ENCODE measurements around the gene PDYN. TPM values are rescaled to one million over a fixed set of nuclear protein-coding genes. Genes with fewer than 3 reads are reported as not detected.

Gene PDYN
- polyA plus RNA-seq, 1 donor: 0.52 TPM

GRCh38 chr20:1951436-1952115 is 42.3 kb downstream of the PDYN start:
- DNase-seq: no peak

DNA sequence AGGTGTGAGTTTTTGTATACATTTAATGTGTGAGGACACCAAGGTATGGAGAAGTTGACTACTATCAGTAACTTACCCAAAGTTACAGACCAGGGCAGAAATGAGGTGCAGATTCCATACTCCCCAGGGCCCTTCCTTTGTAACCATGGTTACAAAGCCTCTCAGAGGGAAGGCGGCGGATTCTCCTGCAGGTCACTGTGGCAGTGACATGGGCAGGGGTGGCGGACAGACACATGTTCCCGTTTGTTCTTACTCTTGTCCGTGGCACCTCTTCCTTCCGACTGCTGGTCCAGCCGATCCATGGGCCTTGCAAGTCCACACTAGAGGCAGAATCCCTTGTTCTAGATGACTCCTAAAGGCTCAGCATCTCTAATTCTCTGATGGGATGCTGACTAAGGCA is 43.0 kb downstream of the PDYN start:
- no peak for DNase-seq

- DNase-seq: no peak
These were observed 44.3 kb downstream of the PDYN start for GRCh38 chr20:1949347-1950100.

- no peak for DNase-seq
These were observed 46.4 kb downstream of the PDYN start for GRCh38 chr20:1947535-1947846.

- peak; percentile 80 for DNase-seq
These were observed 46.9 kb downstream of the PDYN start for GRCh38 chr20:1946762-1947534.

GRCh38 chr20:1946442-1946761 is 47.5 kb downstream of the PDYN start:
- no peak for DNase-seq

GRCh38 chr20:1945660-1946059 is 48.2 kb downstream of the PDYN start:
- DNase-seq: no peak

GRCh38 chr20:1945134-1945618 is 48.7 kb downstream of the PDYN start:
- DNase-seq: no peak

GRCh38 chr20:1944345-1945091 is 49.3 kb downstream of the PDYN start:
- DNase-seq: no peak

DNA sequence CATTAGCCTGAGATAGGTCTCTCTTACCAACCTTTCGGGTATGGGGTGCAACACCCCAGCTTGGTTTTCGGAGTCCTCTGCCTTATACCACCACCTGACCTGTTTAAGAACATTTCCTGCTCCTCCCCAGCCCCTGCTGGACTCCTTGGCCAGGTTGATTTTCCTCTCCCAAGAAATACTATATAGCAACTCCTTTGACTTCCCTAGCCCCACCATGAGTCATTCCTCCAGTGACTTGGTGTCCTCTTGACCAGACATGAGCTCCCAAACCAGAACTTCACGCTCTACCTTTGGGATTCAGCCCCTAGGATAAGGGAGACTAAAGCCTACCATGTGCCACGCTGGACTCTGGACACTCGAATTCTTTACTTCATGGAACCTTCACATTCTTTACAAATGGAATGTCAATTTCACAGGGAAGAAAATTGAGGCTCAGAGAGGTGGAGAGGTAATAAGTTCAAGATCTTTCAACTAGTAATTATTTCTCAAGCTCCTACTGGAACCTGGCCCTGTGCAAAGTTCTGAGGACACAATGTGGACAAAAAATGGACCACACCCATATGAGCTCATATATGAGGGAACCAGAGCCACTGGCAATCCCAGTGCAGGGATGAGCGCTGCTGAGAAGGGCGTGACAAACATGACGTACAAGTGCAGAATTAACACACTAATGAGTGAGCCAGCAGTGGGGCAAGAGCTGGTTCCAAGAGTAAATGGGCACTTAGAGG is 50.4 kb downstream of the PDYN start:
- no peak for DNase-seq

DNA sequence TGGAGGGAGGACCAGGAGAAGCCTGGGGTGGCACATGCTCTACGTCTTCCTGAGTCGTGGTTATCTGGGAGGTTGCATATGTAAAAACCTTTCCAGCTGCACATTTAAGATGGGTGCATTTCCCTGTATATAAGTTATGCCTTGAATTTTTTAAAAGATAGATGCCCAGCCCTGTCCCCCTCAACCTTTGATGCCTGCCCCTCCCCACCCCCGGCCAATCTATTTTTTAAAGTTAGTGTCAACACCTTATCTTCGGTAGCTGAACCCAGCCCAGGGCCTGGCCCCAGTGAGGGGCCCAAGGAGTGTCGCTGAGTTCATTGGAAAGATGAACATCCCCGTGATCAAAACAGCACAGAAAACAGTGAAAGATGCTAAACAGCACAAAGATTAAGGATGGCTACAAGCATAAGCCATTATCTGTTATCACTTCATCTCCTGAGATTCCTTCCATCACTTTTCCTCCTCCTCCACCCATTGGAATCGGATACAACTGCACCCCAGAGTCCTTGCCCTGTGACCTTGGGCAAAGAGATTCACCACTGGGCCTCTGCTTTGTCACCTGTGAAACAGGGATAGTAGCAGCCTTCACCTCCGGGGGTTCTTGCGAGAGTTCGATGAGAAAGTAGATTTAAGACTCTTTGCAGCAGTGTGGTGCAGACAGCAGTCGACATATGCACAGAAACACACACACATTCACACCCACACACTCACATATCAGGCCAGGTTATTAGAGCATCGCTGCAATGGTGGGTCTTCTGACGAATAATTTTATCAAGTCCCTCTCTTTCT is 51.2 kb downstream of the PDYN start:
- DNase-seq: no peak

DNA sequence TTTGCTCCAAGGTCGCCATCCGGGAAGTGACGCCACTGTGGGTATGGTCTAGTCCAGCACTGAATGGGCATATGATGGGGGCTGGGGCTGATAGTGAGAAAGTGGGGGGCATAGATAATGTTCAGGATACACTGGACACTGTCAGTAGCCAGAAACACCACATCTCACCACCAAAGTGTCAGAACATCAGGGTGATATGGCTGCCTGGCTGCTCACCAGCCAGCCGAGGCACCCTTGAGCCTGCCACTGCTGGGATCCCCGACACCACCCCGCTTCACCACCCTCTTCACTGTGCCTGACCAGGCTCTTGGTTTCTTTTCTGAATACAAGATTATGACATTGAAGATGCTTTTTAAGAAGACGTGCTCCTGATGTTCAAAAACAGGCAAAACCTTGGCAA is 51.8 kb downstream of the PDYN start:
- DNase-seq: no peak

GRCh38 chr20:1941226-1941625 is 52.6 kb downstream of the PDYN start:
- no peak for DNase-seq

- no peak for DNase-seq
These were observed 53.3 kb downstream of the PDYN start for GRCh38 chr20:1940581-1940980.

DNA sequence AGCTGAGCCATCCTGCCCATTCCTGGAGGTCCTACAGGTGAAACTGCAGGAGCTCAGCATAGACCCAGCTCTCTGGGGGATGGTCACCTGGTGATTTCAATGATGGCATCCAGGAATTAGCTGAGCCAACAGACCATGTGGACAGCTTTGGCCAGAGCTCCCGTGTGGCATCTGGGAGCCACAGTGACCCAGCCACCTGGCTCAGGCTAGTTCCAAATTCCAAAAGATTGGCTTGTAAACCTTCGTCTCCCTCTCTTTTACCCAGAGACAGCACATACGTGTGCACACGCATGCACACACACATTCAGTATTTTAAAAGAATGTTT is 54.6 kb downstream of the PDYN start:
- DNase-seq: no peak

DNA sequence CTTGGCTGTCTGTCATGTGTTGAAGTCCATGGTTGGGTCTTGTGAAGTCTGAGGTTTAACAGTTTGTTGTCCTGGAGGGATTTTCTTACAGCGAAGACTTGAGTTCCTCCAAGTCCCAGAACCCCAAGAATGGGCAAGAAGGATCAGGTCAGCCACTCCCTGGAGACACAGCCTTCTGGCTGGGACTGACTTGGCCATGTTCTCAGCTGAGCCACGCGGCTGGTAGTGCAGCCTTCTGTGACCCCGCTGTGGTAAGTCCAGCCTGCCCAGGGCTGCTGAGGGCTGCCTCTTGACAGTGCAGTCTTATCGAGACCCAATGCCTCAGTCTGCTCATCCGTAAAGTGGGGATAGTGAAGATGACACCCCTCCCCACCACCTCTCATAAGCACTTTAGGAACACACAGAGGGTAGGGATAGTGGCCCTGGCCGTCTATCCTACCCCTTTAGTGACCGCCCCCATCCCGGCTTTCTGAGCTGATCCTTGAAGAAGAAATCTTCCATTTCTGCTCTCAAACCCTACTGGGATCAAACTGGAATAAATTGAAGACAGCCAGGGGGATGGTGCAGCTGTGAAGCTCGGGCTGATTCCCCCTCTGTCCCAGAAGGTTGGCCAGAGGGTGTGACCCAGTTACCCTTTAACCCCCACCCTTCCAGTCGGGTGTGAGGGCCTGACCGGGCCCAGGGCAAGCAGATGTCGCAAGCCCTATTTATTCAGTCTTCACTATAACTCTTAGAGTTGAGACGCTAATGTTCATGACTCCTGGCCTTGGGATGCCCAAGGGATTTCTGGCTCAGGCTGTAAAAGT is 55.2 kb downstream of the PDYN start:
- no peak for DNase-seq

- no peak for DNase-seq
These were observed 56.4 kb downstream of the PDYN start for GRCh38 chr20:1937316-1937976.

DNA sequence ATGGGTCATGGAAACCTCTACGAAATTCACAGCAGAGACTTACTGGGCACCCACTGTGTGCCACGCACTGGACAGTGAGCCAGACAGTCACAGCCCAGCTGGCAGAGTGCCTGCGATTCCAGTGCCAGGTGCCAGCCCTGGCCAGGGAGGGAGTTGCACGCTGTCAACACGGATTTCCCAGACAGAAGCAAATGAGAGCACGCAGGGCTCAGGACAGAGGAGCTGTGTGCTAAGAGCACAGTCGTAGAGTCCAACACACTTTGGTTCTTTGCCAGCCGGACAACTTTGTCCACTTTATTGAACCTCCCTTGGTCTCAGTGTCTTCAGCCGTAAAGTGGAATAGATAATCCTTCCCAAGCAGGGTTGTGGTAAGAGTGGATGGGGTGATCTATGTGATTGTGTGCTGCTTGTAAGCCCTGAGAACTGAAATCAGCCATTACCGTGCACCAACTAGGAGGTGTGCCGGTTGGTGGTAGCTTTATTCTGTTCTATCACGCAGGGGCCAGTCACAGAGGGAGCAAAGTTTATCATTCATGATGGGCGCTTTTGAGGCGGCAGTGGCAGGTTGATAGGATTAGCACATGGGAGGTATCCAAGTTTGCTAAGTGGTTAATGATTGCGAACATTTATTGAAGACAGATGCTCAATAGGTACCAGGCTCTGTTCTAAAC is 58.0 kb downstream of the PDYN start:
- DNase-seq: no peak
